HEK293 (cell line): ENCODE data around the gene WBP1.
A peak's percentile ranks its signal among the peaks of the same experiment; 100 is the strongest.

ENCODE experiments used
- CTCF ChIA-PET: fragments of 350-600 bp; formaldehyde crosslinking; extraction: SDS; loops from one replicate; lab custom pipeline; 2021; ENCODE audit warnings: antibody characterized with exemption; lab: Yijun Ruan, JAX
- POLR2A ChIA-PET: fragments of 300-600 bp; formaldehyde crosslinking; extraction: SDS; loops from one replicate; lab custom pipeline; 2020; ENCODE audit warnings: antibody characterized with exemption, inconsistent platforms; lab: Yijun Ruan, JAX
- H3K27ac ChIP-seq: fragments of 200-500 bp; sonication (Bioruptor generic); 2 replicates; pipeline ENCODE4 v1.5.1; 2014; ENCODE audit warnings: low read depth, low read length, control low read depth, inconsistent platforms; ENCODE audit errors: extremely low read depth
- H3K36me3 ChIP-seq, 2 experiments: fragments of 200-500 bp in 1 of 2; sonication (Bioruptor generic) in 1 of 2; 1 replicate in 1 of 2; 2 replicates in 1 of 2; pipeline ENCODE4 v1.5.1; 2014 to 2017; ENCODE audit warnings: inconsistent platforms in 2 of 2, low read length in 2 of 2; ENCODE audit not compliant: control insufficient read depth in 2 of 2, insufficient read depth in 1 of 2
- H3K4me1 ChIP-seq: fragments of 200-500 bp; sonication (Bioruptor generic); 2 replicates; pipeline ENCODE4 v1.5.1; 2014; ENCODE audit warnings: mild to moderate bottlenecking, low read length, inconsistent platforms; ENCODE audit not compliant: control insufficient read depth, insufficient read depth
- H3K4me3 ChIP-seq: 2 replicates; pipeline ENCODE4 v1.5.1; 2011; ENCODE audit warnings: low read depth, mild to moderate bottlenecking, control low read depth, low read length, moderate library complexity
- H3K9me3 ChIP-seq: fragments of 200-500 bp; sonication (Bioruptor generic); 2 replicates; pipeline ENCODE4 v1.5.1; 2014; ENCODE audit warnings: low read depth, low read length, inconsistent platforms; ENCODE audit not compliant: control insufficient read depth, insufficient read depth
- CTCF ChIP-seq: fragments of 450-650 bp; formaldehyde crosslinking; IDR thresholded peaks from 2 replicates; pipeline ENCODE4 v1.5.1; 2016; ENCODE audit warnings: missing biosample characterization, missing genetic modification characterization
- KLF1 ChIP-seq: fragments of 450-650 bp; formaldehyde crosslinking; IDR thresholded peaks from 2 replicates; pipeline ENCODE4 v1.5.1; 2016; ENCODE audit warnings: missing biosample characterization, missing genetic modification characterization
- KLF8 ChIP-seq: fragments of 450-650 bp; formaldehyde crosslinking; IDR thresholded peaks from 2 replicates; pipeline ENCODE4 v1.5.1; 2016; ENCODE audit warnings: missing biosample characterization, missing genetic modification characterization
- KLF9 ChIP-seq: fragments of 450-650 bp; formaldehyde crosslinking; IDR thresholded peaks from 2 replicates; pipeline ENCODE4 v1.5.1; 2016; ENCODE audit warnings: missing biosample characterization, missing genetic modification characterization, low read depth
- SCRT2 ChIP-seq: fragments of 450-650 bp; formaldehyde crosslinking; IDR thresholded peaks from 2 replicates; pipeline ENCODE4 v1.5.1; 2016; ENCODE audit warnings: missing biosample characterization, missing genetic modification characterization
- WT1 ChIP-seq: fragments of 450-650 bp; formaldehyde crosslinking; IDR thresholded peaks from 2 replicates; pipeline ENCODE4 v1.5.1; 2016; ENCODE audit warnings: missing biosample characterization, missing genetic modification characterization
- ZNF18 ChIP-seq: fragments of 450-650 bp; formaldehyde crosslinking; IDR thresholded peaks from 2 replicates; pipeline ENCODE4 v1.5.1; 2016; ENCODE audit warnings: missing biosample characterization, missing genetic modification characterization
- ZNF26 ChIP-seq: fragments of 450-650 bp; formaldehyde crosslinking; IDR thresholded peaks from 2 replicates; pipeline ENCODE4 v1.5.1; 2016; ENCODE audit warnings: missing biosample characterization, missing genetic modification characterization
- ZNF292 ChIP-seq: fragments of 450-650 bp; formaldehyde crosslinking; IDR thresholded peaks from 2 replicates; pipeline ENCODE4 v1.5.1; 2016; ENCODE audit warnings: low read depth, missing biosample characterization, missing genetic modification characterization, borderline replicate concordance
- ZNF311 ChIP-seq: fragments of 450-650 bp; formaldehyde crosslinking; IDR thresholded peaks from 2 replicates; pipeline ENCODE4 v1.5.1; 2017; ENCODE audit warnings: missing biosample characterization, missing genetic modification characterization, borderline replicate concordance
- ZNF335 ChIP-seq: fragments of 450-650 bp; formaldehyde crosslinking; conservative IDR thresholded peaks from 2 replicates; pipeline ENCODE4 v1.5.1; 2016; ENCODE audit warnings: missing biosample characterization, missing genetic modification characterization
- ZNF513 ChIP-seq: fragments of 450-650 bp; IDR thresholded peaks from 2 replicates; pipeline ENCODE4 v1.5.1; 2018; ENCODE audit warnings: missing biosample characterization, missing genetic modification characterization
- ZNF560 ChIP-seq: fragments of 450-650 bp; formaldehyde crosslinking; IDR thresholded peaks from 2 replicates; pipeline ENCODE4 v1.5.1; 2017; ENCODE audit warnings: missing biosample characterization, missing genetic modification characterization, borderline replicate concordance
- ZNF571 ChIP-seq: fragments of 450-650 bp; formaldehyde crosslinking; IDR thresholded peaks from 2 replicates; pipeline ENCODE4 v1.5.0; 2017; ENCODE audit warnings: missing biosample characterization, missing genetic modification characterization
- ZNF626 ChIP-seq: fragments of 450-650 bp; sonication (Bioruptor Pico); formaldehyde crosslinking; IDR thresholded peaks from 2 replicates; pipeline ENCODE4 v1.5.1; 2018; ENCODE audit warnings: missing biosample characterization, missing genetic modification characterization, inconsistent platforms
- ZNF629 ChIP-seq: fragments of 450-650 bp; formaldehyde crosslinking; IDR thresholded peaks from 2 replicates; pipeline ENCODE4 v1.5.1; 2017; ENCODE audit warnings: missing biosample characterization, missing genetic modification characterization
- ZNF777 ChIP-seq: fragments of 450-650 bp; formaldehyde crosslinking; IDR thresholded peaks from 2 replicates; pipeline ENCODE4 v1.5.1; 2017; ENCODE audit warnings: missing biosample characterization, missing genetic modification characterization, borderline replicate concordance
- ZNF830 ChIP-seq: fragments of 450-650 bp; IDR thresholded peaks from 2 replicates; pipeline ENCODE4 v1.5.0; 2018; ENCODE audit warnings: missing biosample characterization, missing genetic modification characterization, low read depth, mild to moderate bottlenecking, moderate library complexity
- ZNF837 ChIP-seq: fragments of 450-650 bp; formaldehyde crosslinking; IDR thresholded peaks from 2 replicates; pipeline ENCODE4 v1.5.1; 2016; ENCODE audit warnings: missing biosample characterization, missing genetic modification characterization
- ZNF843 ChIP-seq: fragments of 450-650 bp; formaldehyde crosslinking; IDR thresholded peaks from 2 replicates; pipeline ENCODE4 v1.5.1; 2016; ENCODE audit warnings: missing biosample characterization, missing genetic modification characterization
- ZXDB ChIP-seq: fragments of 450-650 bp; formaldehyde crosslinking; IDR thresholded peaks from 2 replicates; pipeline ENCODE4 v1.5.1; 2016; ENCODE audit warnings: missing biosample characterization, missing genetic modification characterization

The WBP1 gene

GRCh38 chr2:74421221-74421870, 36.9 kb upstream of the WBP1 start, which contains the start of the genes C2orf81 and WDR54 (continued):
- TF ChIP-seq KLF9 (tag by site-specific recombination), result peak; percentile 47; the same call in 1 of the 2 replicates
- no peak for TF ChIP-seq ZNF311
- TF ChIP-seq ZNF629, result 0 out of 2 replicates have a peak, but pooled peaks have one; percentile 15
- TF ChIP-seq ZXDB, result peak; percentile 40; the same call in 1 of the 2 replicates
- no peak; the same call in 1 of the 2 replicates for TF ChIP-seq SCRT2 (tag by site-specific recombination)
- TF ChIP-seq ZNF335 (tag by site-specific recombination), result 0 out of 2 replicates have a peak, but pooled peaks have one; percentile 58
- no peak for TF ChIP-seq ZNF26 (tag by site-specific recombination)
- peak; percentile 19; the same call in 1 of the 2 replicates for TF ChIP-seq KLF8 (tag by site-specific recombination)
- no peak for TF ChIP-seq ZNF837

- TF ChIP-seq KLF1 (no peak), ZNF18 (no peak), WT1 (no peak), ZNF629 (no peak), ZNF292 (tag by site-specific recombination) (no peak), CTCF (tag by site-specific recombination) (no peak), ZNF560 (tag by site-specific recombination) (no peak), ZNF626 (tag by site-specific recombination) (no peak), ZNF830 (tag by site-specific recombination) (no peak), ZNF777 (tag by site-specific recombination) (no peak), ZNF843 (no peak), ZNF571 (tag by site-specific recombination) (no peak), ZNF513 (no peak)
- ChIA-PET POLR2A (interaction anchor here (1.6 to 3.3 kb wide), 3 partner anchors 17 to 35 kb away, joined by 5 to 17 read pairs (median 8); partner anchors contain the start of gene WBP1), CTCF (interaction anchor here (0.6 to 0.7 kb wide), 2 partner anchors 109 to 162 kb away, joined by 3 read pairs; no protein-coding TSS in a partner anchor)
These were observed 34.8 kb upstream of the WBP1 start for GRCh38 chr2:74423231-74424095.

More at GRCh38 chr2:74423231-74424095, 34.8 kb upstream of the WBP1 start:
- no peak overlapping the region for H3K27ac ChIP-seq
- H3K4me3 ChIP-seq, result no peak overlapping the region
- H3K4me1 ChIP-seq, result no peaks in the 10 kb centered on the region; the same call in 1 of the 2 replicates
- H3K36me3 ChIP-seq, result peaks cover 14 to 48% of the 10 kb centered on the region in 2 experiments; a peak in 2 of 3 replicates
- H3K9me3 ChIP-seq, result no peaks in the 10 kb centered on the region
